Measurements from ENCODE around the gene CUX1. TPM values are rescaled to one million over a fixed set of nuclear protein-coding genes. Genes with fewer than 3 reads are reported as not detected.

Gene CUX1
- total RNA-seq, 1 experiment from 2014 or later, result 53.5 TPM

DNA sequence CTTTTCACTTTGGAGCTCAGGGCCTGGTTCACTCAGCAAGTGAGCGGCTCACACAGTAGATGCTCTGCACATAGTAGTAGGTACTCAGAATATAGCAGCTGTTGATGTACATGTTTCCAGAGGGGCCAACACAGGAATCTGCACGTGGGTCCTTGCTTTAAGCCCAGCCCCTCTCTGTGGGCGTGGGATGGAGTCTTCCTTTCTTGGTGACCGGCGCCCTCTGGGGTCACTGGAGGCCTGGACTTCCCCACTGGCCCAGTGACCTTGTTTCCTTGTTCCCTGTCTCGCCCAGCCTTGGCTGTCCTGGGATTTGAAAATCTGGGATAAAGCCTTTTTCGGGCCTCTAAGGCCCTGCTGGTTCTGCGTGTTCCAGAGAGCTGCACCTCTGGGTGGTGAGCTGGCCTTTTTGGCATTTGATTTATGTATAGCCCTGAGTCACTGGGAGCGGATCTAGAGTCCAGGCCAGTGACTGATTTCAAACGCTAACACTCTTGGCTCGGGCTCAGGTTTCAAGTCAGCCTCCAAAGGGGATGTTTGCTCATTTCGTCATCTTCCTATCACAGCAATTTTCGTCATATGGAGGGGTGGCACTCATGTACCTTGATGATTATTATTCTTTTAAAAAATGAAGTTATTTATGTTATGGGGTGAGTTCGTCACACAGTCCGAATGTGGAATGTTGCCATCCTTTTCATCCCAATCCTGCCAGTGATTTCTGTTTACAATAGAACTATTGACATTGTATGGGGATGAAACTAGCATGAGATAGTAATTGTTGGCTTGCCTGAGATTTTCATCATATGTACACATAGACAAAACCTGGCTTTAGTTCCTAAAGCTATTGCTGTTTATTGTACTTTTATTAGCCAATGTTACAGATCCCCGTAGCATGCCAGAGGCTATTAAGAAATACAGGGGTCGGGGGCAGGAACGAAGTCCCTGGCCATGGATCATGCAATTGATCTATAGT, 65.5 kb downstream of the CUX1 start:
- Histone ChIP-seq H2AFZ (ENCODE audit: low read length) (no peak overlapping the region), H3K27ac (ENCODE audit: insufficient read length, low read depth, low read length) (no peak overlapping the region)
- H3K27ac Mint-ChIP-seq, result peak overlapping the region; percentile 27 to 70 (median 57); a peak in 4 of 7 replicates

More for the DNA sequence above, 65.5 kb downstream of the CUX1 start:
- H3K4me2 ChIP-seq (ENCODE audit: insufficient read depth, insufficient read length, low read length), result no peak overlapping the region
- Mint-ChIP-seq H3K4me1 (peaks cover 49% of the 10 kb centered on the region in 2 experiments), H3K36me3 (ENCODE audit: insufficient read depth in 1 of 3, low read depth in 3 of 3) (peaks cover 0 to 4% (median 0%) of the 10 kb centered on the region in 3 experiments; a peak in 2 of 7 replicates), H3K9me3 (no peaks in the 10 kb centered on the region), H3K4me3 (no peak overlapping the region), H3K27me3 (ENCODE audit: low read depth) (no peaks in the 10 kb centered on the region)
- peaks cover 6% of the 10 kb centered on the region for H3K79me1 ChIP-seq (ENCODE audit: insufficient read depth, low read depth, low read length, poor library complexity, severe bottlenecking)
- no peak overlapping the region for H3K14ac ChIP-seq (ENCODE audit: insufficient read depth, low read length)
- H3K56ac ChIP-seq (ENCODE audit: insufficient read length, low read depth, low read length), result no peak overlapping the region
- H2BK5ac ChIP-seq (ENCODE audit: insufficient read length, low read length), result no peak overlapping the region
- H3K4ac ChIP-seq (ENCODE audit: low read depth, low read length), result no peak overlapping the region
- peaks cover 2% of the 10 kb centered on the region for H4K20me1 ChIP-seq (ENCODE audit: control insufficient read depth, insufficient read depth, insufficient read length)
- H3K23ac ChIP-seq (ENCODE audit: insufficient read length, low read depth, low read length), result no peak overlapping the region
- no peak overlapping the region for H2AK5ac ChIP-seq (ENCODE audit: insufficient read length, low read length)
- H3K4me1 ChIP-seq (ENCODE audit: insufficient read depth, low read length), result peaks cover 9% of the 10 kb centered on the region; the same call in 1 of the 2 replicates
- no peak overlapping the region for H2BK12ac ChIP-seq (ENCODE audit: insufficient read length, low read depth, low read length)
- no peak overlapping the region for H2BK20ac ChIP-seq (ENCODE audit: low read depth, low read length, poor library complexity, severe bottlenecking)
- TF ChIP-seq, protein P1, sequence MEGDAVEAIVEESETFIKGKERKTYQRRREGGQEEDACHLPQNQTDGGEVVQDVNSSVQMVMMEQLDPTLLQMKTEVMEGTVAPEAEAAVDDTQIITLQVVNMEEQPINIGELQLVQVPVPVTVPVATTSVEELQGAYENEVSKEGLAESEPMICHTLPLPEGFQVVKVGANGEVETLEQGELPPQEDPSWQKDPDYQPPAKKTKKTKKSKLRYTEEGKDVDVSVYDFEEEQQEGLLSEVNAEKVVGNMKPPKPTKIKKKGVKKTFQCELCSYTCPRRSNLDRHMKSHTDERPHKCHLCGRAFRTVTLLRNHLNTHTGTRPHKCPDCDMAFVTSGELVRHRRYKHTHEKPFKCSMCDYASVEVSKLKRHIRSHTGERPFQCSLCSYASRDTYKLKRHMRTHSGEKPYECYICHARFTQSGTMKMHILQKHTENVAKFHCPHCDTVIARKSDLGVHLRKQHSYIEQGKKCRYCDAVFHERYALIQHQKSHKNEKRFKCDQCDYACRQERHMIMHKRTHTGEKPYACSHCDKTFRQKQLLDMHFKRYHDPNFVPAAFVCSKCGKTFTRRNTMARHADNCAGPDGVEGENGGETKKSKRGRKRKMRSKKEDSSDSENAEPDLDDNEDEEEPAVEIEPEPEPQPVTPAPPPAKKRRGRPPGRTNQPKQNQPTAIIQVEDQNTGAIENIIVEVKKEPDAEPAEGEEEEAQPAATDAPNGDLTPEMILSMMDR (conservative IDR thresholded peaks at IDR 0.05), result peak; percentile 42
- no peak overlapping the region for H4K8ac ChIP-seq (replicated peaks; ENCODE audit: insufficient read length, low read depth, low read length)
- no peaks in the 10 kb centered on the region for H3K9me3 ChIP-seq (ENCODE audit: control insufficient read depth, low read depth, low read length)
- H3K18ac ChIP-seq (ENCODE audit: insufficient read length, low read depth, low read length), result no peak overlapping the region
- H2BK120ac ChIP-seq (ENCODE audit: low read depth, low read length, poor library complexity, severe bottlenecking), result no peak overlapping the region
- H2BK15ac ChIP-seq (ENCODE audit: low read depth, low read length), result no peak overlapping the region
- H3K79me2 ChIP-seq (ENCODE audit: insufficient read depth, low read length), result peaks cover 55% of the 10 kb centered on the region
- H3T11ph ChIP-seq (ENCODE audit: low read length), result no peak overlapping the region
- H3K9ac ChIP-seq (ENCODE audit: extremely low read depth, insufficient read length, low read length), result no peak overlapping the region
- no CpG with 5 or more reads among the region's 18 CpGs for WGBS (ENCODE audit: extremely low coverage, insufficient read length, low lambda C conversion rate)
- H4K91ac ChIP-seq (ENCODE audit: insufficient read length, low read depth, low read length), result no peak overlapping the region
- H3K27me3 ChIP-seq (ENCODE audit: insufficient read depth, low read length), result no peaks in the 10 kb centered on the region; the same call in 1 of the 2 replicates
- no peaks in the 10 kb centered on the region for H3K23me2 ChIP-seq (ENCODE audit: insufficient read length, low read depth, low read length, poor library complexity, severe bottlenecking)
- no peak overlapping the region for H4K5ac ChIP-seq (ENCODE audit: insufficient read length, low read depth, low read length)
- no peak for DNase-seq

Measured in H9 (cell line).